Peyer's patch (tissue), 4 donors: ENCODE measurements around the gene RAP1GAP.

Experiments used
- POLR2A ChIP-seq, 2 donors: fragments of 450-650 bp; IDR thresholded peaks; one replicate each; pipeline ENCODE4 v1.5.1; 2017; ENCODE audit warnings: antibody characterized with exemption in 2 of 2, mild to moderate bottlenecking in 2 of 2, moderate library complexity in 2 of 2
- TF ChIP-seq, protein P1 (sequence below), 6 experiments: fragments of 450-650 bp in 4 of 6; fragments of 200-600 bp in 2 of 6; sonication (generic) in 1 of 6; IDR thresholded peaks; one replicate each; pipeline ENCODE4 v1.5.1; 2017 to 2019; ENCODE audit warnings: antibody characterized with exemption in 6 of 6, mild to moderate bottlenecking in 3 of 6, moderate library complexity in 1 of 6

GRCh38 chr1:21559788-21560567 lies 109.2 kb downstream of the RAP1GAP start:
- TF ChIP-seq, protein P1, sequence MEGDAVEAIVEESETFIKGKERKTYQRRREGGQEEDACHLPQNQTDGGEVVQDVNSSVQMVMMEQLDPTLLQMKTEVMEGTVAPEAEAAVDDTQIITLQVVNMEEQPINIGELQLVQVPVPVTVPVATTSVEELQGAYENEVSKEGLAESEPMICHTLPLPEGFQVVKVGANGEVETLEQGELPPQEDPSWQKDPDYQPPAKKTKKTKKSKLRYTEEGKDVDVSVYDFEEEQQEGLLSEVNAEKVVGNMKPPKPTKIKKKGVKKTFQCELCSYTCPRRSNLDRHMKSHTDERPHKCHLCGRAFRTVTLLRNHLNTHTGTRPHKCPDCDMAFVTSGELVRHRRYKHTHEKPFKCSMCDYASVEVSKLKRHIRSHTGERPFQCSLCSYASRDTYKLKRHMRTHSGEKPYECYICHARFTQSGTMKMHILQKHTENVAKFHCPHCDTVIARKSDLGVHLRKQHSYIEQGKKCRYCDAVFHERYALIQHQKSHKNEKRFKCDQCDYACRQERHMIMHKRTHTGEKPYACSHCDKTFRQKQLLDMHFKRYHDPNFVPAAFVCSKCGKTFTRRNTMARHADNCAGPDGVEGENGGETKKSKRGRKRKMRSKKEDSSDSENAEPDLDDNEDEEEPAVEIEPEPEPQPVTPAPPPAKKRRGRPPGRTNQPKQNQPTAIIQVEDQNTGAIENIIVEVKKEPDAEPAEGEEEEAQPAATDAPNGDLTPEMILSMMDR (IDR thresholded peaks at IDR 0.05) = no peak
- TF ChIP-seq POLR2A (IDR thresholded peaks at IDR 0.05) = no peak
